WI38 (cell line): ENCODE data around the gene SF3B2.

Experiments used
- H3K4me3 ChIP-seq: 2 replicates; pipeline ENCODE4 v1.5.1; 2011; ENCODE audit warnings: low read depth, mild to moderate bottlenecking, control low read depth, low read length
- CTCF ChIP-seq: IDR thresholded peaks from 2 replicates; pipeline ENCODE4 v1.5.1; 2012; ENCODE audit warnings: low read depth, mild to moderate bottlenecking, control low read depth, low read length

The SF3B2 gene

DNA sequence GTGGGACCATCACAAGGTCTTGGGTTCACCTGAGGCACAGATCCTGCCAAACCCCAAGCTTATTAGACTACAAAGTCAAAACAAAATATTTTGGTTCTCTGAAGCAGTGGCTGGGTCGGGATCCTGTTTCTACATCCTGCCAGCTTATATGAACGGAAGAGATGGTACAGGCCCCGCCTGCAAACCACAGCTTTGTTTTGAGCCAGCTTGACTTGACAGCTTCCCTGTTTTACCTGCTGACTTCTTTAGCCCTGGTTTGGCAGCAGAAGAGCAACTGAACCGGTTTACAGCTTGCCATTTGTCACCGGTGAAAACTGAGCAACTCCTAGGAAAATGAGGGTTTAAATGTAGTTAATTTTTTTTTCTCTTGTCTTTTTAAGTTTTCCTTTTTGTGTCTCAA is 29.3 kb downstream of the SF3B2 start:
- TF ChIP-seq CTCF, result no peak

DNA sequence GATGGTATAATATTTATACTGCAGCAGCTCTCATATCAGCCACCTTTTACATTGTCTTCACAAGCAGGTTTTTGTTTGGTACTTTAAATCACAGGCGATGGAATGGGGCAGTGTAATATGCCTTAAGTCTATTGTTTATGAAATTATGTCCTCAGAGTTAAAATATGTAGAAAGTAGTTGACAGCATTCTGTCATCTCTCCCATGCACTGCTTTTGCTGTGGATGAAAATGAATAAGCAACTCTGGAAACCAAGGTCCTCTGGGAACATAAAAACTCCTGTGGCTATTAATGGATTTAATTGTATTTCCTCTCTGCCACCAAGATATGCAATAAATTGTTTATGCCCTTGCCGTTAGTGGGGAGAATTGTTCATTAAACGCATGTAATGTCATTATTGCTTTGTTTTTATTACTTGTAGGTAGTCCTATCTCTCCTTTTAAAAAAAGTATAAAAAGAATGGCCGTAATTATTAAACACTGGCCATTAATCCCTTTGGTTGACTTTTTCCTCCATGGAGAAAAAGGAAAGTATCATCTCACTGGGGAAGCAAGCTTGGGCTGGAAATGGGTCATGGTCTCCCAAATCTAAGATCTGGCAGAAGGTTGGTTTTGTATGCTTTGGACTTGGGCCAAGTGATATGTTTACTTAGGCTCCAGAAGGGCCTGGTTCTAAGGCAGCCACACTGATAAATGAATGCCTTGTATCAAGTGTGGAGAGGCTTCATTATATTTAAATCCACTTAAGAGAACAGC is 31.0 kb downstream of the SF3B2 start:
- no peak overlapping the region for H3K4me3 ChIP-seq
- TF ChIP-seq CTCF, result no peak

More for the DNA sequence above, 29.3 kb downstream of the SF3B2 start:
- no peak overlapping the region for H3K4me3 ChIP-seq

DNA sequence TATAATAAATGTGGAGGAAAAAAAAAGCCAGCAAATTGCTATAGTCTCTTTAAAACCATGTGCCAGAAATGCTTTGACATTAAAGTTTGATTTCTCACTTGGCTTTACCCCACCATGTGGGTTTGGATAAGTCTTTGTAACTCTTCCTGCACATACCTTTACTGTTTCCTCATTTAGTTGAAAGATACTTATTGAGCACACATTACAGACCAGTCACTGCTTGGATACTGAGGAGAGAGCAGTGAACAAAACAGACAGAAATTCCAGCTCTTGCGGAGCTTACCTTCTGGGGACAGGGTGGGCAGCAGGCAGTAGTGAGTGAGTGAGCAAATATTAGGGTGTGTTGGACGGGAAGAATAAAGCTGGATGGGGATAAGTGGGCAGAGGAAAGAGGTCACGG is 31.6 kb downstream of the SF3B2 start:
- no peak overlapping the region for H3K4me3 ChIP-seq
- no peak for TF ChIP-seq CTCF

- no peak overlapping the region for H3K4me3 ChIP-seq
- TF ChIP-seq CTCF, result no peak
Observed at GRCh38 chr11:66084821-66085475, 32.8 kb downstream of the SF3B2 start.

GRCh38 chr11:66087148-66087908 is 35.2 kb downstream of the SF3B2 start:
- no peak overlapping the region for H3K4me3 ChIP-seq

GRCh38 chr11:66089067-66089466 is 36.9 kb downstream of the SF3B2 start:
- TF ChIP-seq CTCF, result no peak
- no peak overlapping the region for H3K4me3 ChIP-seq

More at GRCh38 chr11:66087148-66087908, 35.2 kb downstream of the SF3B2 start:
- TF ChIP-seq CTCF, result no peak
